GM10266 (cell line): Measurements from ENCODE around the gene DDX27.

Source experiments
- DNase-seq: peaks from one replicate; pipeline ENCODE4 v3.0.0; 2012; ENCODE audit errors: extremely low spot score
- TF ChIP-seq, protein P1 (sequence below): IDR thresholded peaks from 2 replicates; pipeline ENCODE4 v1.5.1; 2012; ENCODE audit warnings: mild to moderate bottlenecking, low read depth; ENCODE audit not compliant: control insufficient read depth, insufficient read depth; ENCODE audit errors: missing control alignments

Gene DDX27

DNA sequence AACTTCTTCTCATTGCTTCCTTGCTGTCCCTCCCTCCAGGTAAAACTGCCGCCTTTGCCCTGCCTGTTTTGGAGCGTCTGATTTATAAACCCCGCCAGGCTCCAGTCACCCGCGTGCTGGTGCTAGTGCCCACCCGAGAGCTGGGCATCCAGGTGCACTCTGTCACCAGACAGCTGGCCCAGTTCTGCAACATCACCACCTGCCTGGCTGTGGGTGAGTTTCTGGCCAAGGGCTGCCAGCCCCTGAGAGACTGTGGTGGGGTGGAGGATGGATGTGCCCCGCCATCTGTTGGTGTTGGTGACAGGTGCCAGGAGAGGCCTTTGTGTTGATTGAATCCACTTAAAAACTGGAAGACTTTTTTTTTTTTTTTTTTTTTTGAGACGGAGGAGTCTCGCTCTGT lies 9.5 kb downstream of the DDX27 start:
- TF ChIP-seq, protein P1, sequence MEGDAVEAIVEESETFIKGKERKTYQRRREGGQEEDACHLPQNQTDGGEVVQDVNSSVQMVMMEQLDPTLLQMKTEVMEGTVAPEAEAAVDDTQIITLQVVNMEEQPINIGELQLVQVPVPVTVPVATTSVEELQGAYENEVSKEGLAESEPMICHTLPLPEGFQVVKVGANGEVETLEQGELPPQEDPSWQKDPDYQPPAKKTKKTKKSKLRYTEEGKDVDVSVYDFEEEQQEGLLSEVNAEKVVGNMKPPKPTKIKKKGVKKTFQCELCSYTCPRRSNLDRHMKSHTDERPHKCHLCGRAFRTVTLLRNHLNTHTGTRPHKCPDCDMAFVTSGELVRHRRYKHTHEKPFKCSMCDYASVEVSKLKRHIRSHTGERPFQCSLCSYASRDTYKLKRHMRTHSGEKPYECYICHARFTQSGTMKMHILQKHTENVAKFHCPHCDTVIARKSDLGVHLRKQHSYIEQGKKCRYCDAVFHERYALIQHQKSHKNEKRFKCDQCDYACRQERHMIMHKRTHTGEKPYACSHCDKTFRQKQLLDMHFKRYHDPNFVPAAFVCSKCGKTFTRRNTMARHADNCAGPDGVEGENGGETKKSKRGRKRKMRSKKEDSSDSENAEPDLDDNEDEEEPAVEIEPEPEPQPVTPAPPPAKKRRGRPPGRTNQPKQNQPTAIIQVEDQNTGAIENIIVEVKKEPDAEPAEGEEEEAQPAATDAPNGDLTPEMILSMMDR = no peak
- no peak for DNase-seq

- no peak for DNase-seq
- TF ChIP-seq, protein P1 = no peak
Measured at GRCh38 chr20:49229381-49229780, 10.2 kb downstream of the DDX27 start.

- TF ChIP-seq, protein P1 = no peak
- DNase-seq = no peak
Measured at GRCh38 chr20:49230021-49230420, 10.8 kb downstream of the DDX27 start.

GRCh38 chr20:49230561-49231133 lies 11.4 kb downstream of the DDX27 start:
- DNase-seq = no peak
- TF ChIP-seq, protein P1 = no peak

DNA sequence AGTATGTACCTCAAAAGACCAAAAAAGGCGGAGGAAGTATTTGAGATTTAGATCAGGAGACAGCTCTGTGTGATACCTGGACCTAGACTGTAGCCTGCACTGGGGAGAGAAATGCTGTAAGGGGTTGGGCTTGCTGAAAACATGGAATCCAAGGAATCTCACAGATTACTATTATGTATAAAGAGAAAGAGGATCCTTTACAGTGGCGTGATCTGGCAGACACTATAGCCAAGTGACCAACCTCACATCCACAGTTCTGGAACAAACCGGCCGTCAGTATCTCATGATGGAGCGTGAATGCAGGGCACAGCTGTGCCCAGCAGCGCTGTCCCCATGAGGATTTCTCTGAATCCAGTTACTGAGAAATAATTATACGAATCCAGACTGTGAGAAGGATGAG lies 12.3 kb downstream of the DDX27 start:
- DNase-seq = no peak
- TF ChIP-seq, protein P1 = no peak

DNA sequence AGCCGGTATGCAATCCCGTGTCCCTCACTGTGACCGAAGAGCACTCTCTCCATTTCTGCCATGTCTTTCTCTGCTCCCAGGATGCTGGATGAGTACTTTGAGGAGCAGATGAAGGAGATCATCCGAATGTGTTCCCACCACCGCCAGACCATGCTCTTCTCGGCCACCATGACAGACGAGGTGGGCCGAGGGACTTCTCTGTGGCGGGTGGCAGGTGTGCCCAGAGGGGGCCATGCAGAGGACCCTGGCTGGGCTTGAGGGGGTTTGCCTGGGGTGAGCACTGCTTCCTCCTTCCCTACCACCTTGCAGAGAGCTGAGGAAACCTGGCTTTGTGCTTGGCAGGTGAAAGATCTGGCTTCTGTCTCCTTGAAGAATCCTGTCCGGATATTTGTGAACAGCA lies 14.0 kb downstream of the DDX27 start:
- no peak for DNase-seq
- TF ChIP-seq, protein P1 = no peak

DNA sequence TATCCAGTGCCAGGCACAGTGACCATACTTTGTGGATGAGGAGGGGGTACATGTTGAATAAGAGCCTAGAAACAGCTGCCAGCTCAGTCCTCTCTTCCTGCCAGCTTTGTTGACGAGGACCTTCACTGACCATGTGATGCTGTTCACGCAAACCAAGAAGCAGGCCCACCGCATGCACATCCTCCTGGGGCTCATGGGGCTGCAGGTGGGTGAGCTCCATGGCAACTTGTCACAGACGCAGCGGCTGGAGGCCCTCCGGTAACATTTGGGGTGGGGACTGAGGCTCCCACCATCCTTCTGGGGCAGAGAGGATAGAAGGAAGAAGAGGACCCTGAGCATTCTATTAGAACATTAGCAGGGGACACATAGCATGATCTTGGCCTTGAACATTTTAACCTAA lies 15.6 kb downstream of the DDX27 start:
- TF ChIP-seq, protein P1 = no peak
- DNase-seq = no peak
